ENCODE data around the gene DLG4. TPM values are rescaled to one million over a fixed set of nuclear protein-coding genes. Genes with fewer than 3 reads are reported as not detected.
A peak's percentile ranks its signal among the peaks of the same experiment; 100 is the strongest.

Gene DLG4
- total RNA-seq (10 to 100 TPM; 10.2 to 11.0 TPM), total RNA-seq (3.2 to 25.0 (median 8.1) reads per million in 172 experiments)
- polyA plus RNA-seq (2013, experiment 1 of 2): 4.3 TPM
- 7.0 TPM for polyA plus RNA-seq (2013, experiment 2 of 2)

DNA sequence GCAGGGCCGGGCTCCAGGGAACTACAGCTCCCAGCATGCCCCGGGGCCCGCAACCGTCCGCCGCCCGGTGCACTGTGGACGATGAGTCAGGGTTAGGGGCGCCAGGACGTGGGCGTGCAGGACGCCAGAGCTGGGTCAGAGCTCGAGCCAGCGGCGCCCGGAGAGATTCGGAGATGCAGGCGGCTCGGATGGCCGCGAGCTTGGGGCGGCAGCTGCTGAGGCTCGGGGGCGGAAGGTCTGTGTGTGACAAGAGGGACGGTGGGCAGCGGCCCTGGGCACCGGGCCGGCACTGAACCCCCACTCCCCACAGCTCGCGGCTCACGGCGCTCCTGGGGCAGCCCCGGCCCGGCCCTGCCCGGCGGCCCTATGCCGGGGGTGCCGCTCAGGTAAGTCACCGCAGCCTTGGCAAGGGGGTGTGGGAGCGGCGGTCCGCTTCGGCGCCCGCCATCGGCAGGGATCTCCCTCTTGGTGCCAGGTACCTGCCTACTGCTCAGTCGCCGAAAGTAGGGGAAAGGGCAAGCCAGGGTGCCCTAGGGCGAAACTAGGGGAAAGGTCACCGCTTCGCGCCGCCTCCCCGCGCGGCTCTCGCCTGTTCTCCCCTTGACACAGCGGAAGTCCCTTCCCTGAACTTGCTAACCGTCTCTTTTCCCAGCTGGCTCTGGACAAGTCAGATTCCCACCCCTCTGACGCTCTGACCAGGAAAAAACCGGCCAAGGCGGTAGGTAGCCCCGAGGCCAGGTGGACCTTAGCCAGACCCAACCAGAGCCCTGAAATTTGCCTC lies at the start of gene DLG4, which contains the start of gene ACADVL:
DLG4 (minus strand) TSS at position 25 of the 781 bp plus-strand sequence.
ACADVL (plus strand) TSS at position 127 of the 781 bp plus-strand sequence; CDS start at position 174, 47 bp downstream.
- DNase-seq: peak; percentile 53 to 86 (median 74)
- H3K9me3 Mint-ChIP-seq: no peaks in the 10 kb centered on the region
- intact Hi-C loops (cut with DNase I, micrococcal nuclease): loop anchor here (1.0 to 5.0 kb wide), 4 partner anchors 17 to 87 kb away; partner anchors contain the start of genes CTDNEP1 (in 1 of the 2), EIF5A (in 1 of the 2) and ELP5 (in 1 of the 2)
- H3K27me3 Mint-ChIP-seq: no peaks in the 10 kb centered on the region
- H3K27ac Mint-ChIP-seq: peak within 1 kb of the TSS; percentile 76
- Histone ChIP-seq H3K36me3 (ENCODE audit: insufficient read depth, low read length) (peaks cover 35% of the 10 kb centered on the region), H3K27me3 (ENCODE audit: control insufficient read depth in 1 of 2, insufficient read depth in 2 of 2, low read length in 2 of 2) (no peaks in the 10 kb centered on the region), H3K27ac (ENCODE audit: low read depth in 1 of 2, low read length in 2 of 2) (peak within 1 kb of the TSS; percentile 75 to 79), H3K4me1 (ENCODE audit: insufficient read depth, low read length) (peaks cover 61% of the 10 kb centered on the region), H3K4me3 (ENCODE audit: low read length) (peak within 1 kb of the TSS; percentile 70), H3K9me3 (ENCODE audit: control insufficient read depth in 1 of 2, insufficient read depth in 1 of 2, low read length in 2 of 2) (no peaks in the 10 kb centered on the region)
- ChIA-PET CTCF (interaction anchor here (0.5 to 3.4 kb wide), 19 partner anchors 14 to 174 kb away, joined by 3 to 31 read pairs (median 4); partner anchors contain the start of genes ACAP1, DVL2, GABARAP and NEURL4), POLR2A (interaction anchor here (0.6 to 13.1 kb wide), 14 partner anchors 14 to 1801 kb away, joined by 3 to 234 read pairs (median 4); partner anchors contain the start of genes CTDNEP1, DVL2, ELP5 and GABARAP)
- peak; percentile 50 for ATAC-seq (ENCODE audit: poor library complexity)
- peaks cover 54% of the 10 kb centered on the region for H3K4me1 Mint-ChIP-seq (ENCODE audit: low read depth)
- TF ChIP-seq, protein P1, sequence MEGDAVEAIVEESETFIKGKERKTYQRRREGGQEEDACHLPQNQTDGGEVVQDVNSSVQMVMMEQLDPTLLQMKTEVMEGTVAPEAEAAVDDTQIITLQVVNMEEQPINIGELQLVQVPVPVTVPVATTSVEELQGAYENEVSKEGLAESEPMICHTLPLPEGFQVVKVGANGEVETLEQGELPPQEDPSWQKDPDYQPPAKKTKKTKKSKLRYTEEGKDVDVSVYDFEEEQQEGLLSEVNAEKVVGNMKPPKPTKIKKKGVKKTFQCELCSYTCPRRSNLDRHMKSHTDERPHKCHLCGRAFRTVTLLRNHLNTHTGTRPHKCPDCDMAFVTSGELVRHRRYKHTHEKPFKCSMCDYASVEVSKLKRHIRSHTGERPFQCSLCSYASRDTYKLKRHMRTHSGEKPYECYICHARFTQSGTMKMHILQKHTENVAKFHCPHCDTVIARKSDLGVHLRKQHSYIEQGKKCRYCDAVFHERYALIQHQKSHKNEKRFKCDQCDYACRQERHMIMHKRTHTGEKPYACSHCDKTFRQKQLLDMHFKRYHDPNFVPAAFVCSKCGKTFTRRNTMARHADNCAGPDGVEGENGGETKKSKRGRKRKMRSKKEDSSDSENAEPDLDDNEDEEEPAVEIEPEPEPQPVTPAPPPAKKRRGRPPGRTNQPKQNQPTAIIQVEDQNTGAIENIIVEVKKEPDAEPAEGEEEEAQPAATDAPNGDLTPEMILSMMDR (IDR thresholded peaks at IDR 0.05): no peak
- peaks cover 17% of the 10 kb centered on the region for H3K36me3 Mint-ChIP-seq (ENCODE audit: low read depth)
- H3K4me3 Mint-ChIP-seq: peak within 1 kb of the TSS; percentile 95

DNA sequence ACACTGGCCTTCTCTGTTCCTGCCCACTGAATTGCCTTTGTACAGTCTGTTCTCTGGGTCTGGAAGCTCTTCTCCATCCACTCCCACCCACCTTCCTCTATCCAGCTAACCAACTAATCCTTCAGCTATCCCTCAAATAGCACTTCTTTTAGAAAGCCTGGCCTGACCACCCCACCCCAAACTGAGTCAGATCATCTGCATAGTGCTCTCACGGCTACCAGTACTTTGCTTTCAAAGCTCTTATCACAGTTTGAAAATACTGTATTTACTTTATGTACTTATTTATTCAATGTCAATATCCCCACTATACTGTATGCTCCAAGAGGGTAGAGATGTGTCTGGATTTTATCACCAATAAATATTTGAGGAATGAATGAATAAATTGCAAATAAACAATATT lies 47.1 kb upstream of the DLG4 start:
- DNase-seq (no peak), ATAC-seq (ENCODE audit: poor library complexity) (no peak)
- Mint-ChIP-seq H3K4me3 (no peak overlapping the region), H3K36me3 (ENCODE audit: low read depth) (no peaks in the 10 kb centered on the region), H3K27ac (no peak overlapping the region), H3K27me3 (peaks cover 15% of the 10 kb centered on the region), H3K4me1 (ENCODE audit: low read depth) (peaks cover 22% of the 10 kb centered on the region), H3K9me3 (no peaks in the 10 kb centered on the region)
- TF ChIP-seq, protein P1 (IDR thresholded peaks at IDR 0.05): no peak
- Histone ChIP-seq H3K27ac (ENCODE audit: low read depth in 1 of 2, low read length in 2 of 2) (no peak overlapping the region), H3K4me1 (ENCODE audit: insufficient read depth, low read length) (peaks cover 21% of the 10 kb centered on the region), H3K36me3 (ENCODE audit: insufficient read depth, low read length) (no peaks in the 10 kb centered on the region), H3K4me3 (ENCODE audit: low read length) (no peak overlapping the region), H3K27me3 (ENCODE audit: control insufficient read depth in 1 of 2, insufficient read depth in 2 of 2, low read length in 2 of 2) (peaks cover 11 to 13% of the 10 kb centered on the region in 2 experiments), H3K9me3 (ENCODE audit: control insufficient read depth in 1 of 2, insufficient read depth in 1 of 2, low read length in 2 of 2) (peaks cover 0 to 7% of the 10 kb centered on the region in 2 experiments)
- intact Hi-C loops (cut with DNase I, micrococcal nuclease): no loop called here
- ChIA-PET POLR2A (interaction anchor here (0.7 kb wide), 1 partner anchor 10 kb away, joined by 4 read pairs; no protein-coding TSS in a partner anchor), CTCF (interaction anchor here (1.0 kb wide), 2 partner anchors 29 to 46 kb away, joined by 3 to 4 read pairs; no protein-coding TSS in a partner anchor)

DNA sequence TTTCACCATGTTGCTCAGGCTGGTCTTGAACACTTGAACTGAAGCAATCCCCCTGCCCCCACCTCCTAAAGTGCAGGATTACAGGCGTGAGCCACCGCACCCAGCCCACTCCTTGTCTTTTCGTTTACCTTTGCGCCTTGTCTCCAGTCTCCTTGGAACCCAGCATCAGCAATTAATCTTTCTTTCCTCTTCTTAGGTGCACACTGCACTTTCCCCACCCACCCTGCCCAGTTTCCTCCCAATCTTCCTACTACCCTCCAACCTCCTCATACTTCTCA lies 44.1 kb upstream of the DLG4 start:
- Mint-ChIP-seq H3K36me3 (ENCODE audit: low read depth) (peaks cover 10% of the 10 kb centered on the region), H3K27ac (peak overlapping the region; percentile 1), H3K9me3 (no peaks in the 10 kb centered on the region), H3K27me3 (peaks cover 15% of the 10 kb centered on the region), H3K4me3 (peak overlapping the region; percentile 63), H3K4me1 (ENCODE audit: low read depth) (peaks cover 28% of the 10 kb centered on the region)
- ATAC-seq (ENCODE audit: poor library complexity) (no peak), DNase-seq (no peak)
- Histone ChIP-seq H3K4me3 (ENCODE audit: low read length) (no peak overlapping the region), H3K27ac (ENCODE audit: low read depth in 1 of 2, low read length in 2 of 2) (no peak overlapping the region), H3K27me3 (ENCODE audit: control insufficient read depth in 1 of 2, insufficient read depth in 2 of 2, low read length in 2 of 2) (peaks cover 12 to 13% of the 10 kb centered on the region in 2 experiments), H3K9me3 (ENCODE audit: control insufficient read depth in 1 of 2, insufficient read depth in 1 of 2, low read length in 2 of 2) (peaks cover 0 to 7% of the 10 kb centered on the region in 2 experiments), H3K36me3 (ENCODE audit: insufficient read depth, low read length) (peaks cover 7% of the 10 kb centered on the region), H3K4me1 (ENCODE audit: insufficient read depth, low read length) (peaks cover 35% of the 10 kb centered on the region)
- ChIA-PET POLR2A (interaction anchor here (0.6 to 1.1 kb wide), 2 partner anchors 82 to 218 kb away, joined by 3 read pairs; no protein-coding TSS in a partner anchor), CTCF (interaction anchor here (2.1 kb wide), 1 partner anchor 33 kb away, joined by 4 read pairs; no protein-coding TSS in a partner anchor)
- intact Hi-C loops (cut with DNase I, micrococcal nuclease): no loop called here
- TF ChIP-seq, protein P1 (IDR thresholded peaks at IDR 0.05): no peak

Measured in CD4-positive, alpha-beta T cell (primary cell).